ENCODE measurements around the gene RIT2. TPM values are rescaled to one million over a fixed set of nuclear protein-coding genes. Genes with fewer than 3 reads are reported as not detected.

RIT2 gene
- total RNA-seq, 1 donor from 2014 or later, result not detected

GRCh38 chr18:42752916-42753315 is 362.6 kb downstream of the RIT2 start:
- no peaks in the 10 kb centered on the region for H3K4me1 Mint-ChIP-seq (ENCODE audit: unreplicated experiment)
- no peaks in the 10 kb centered on the region for H3K9me3 Mint-ChIP-seq (ENCODE audit: unreplicated experiment)
- no peak overlapping the region for H3K4me3 Mint-ChIP-seq (ENCODE audit: unreplicated experiment)
- no peak for DNase-seq (ENCODE audit: low spot score)
- no peak overlapping the region for H3K27ac Mint-ChIP-seq (ENCODE audit: unreplicated experiment)
- no peaks in the 10 kb centered on the region for H3K36me3 Mint-ChIP-seq (ENCODE audit: low read depth, unreplicated experiment)
- TF ChIP-seq CTCF (IDR thresholded peaks at IDR 0.05; ENCODE audit: unreplicated experiment), result no peak
- H3K27me3 Mint-ChIP-seq (ENCODE audit: unreplicated experiment), result no peaks in the 10 kb centered on the region

GRCh38 chr18:42746794-42747193 is 368.7 kb downstream of the RIT2 start:
- Mint-ChIP-seq H3K36me3 (ENCODE audit: low read depth, unreplicated experiment) (no peaks in the 10 kb centered on the region), H3K4me3 (ENCODE audit: unreplicated experiment) (no peak overlapping the region), H3K9me3 (ENCODE audit: unreplicated experiment) (no peaks in the 10 kb centered on the region), H3K27ac (ENCODE audit: unreplicated experiment) (no peak overlapping the region), H3K4me1 (ENCODE audit: unreplicated experiment) (peaks cover 9% of the 10 kb centered on the region), H3K27me3 (ENCODE audit: unreplicated experiment) (peaks cover 4% of the 10 kb centered on the region)
- TF ChIP-seq CTCF (IDR thresholded peaks at IDR 0.05; ENCODE audit: unreplicated experiment), result no peak
- no peak for DNase-seq (ENCODE audit: low spot score)

GRCh38 chr18:42745931-42746330 is 369.6 kb downstream of the RIT2 start:
- H3K4me1 Mint-ChIP-seq (ENCODE audit: unreplicated experiment), result peaks cover 9% of the 10 kb centered on the region
- no peaks in the 10 kb centered on the region for H3K36me3 Mint-ChIP-seq (ENCODE audit: low read depth, unreplicated experiment)
- H3K4me3 Mint-ChIP-seq (ENCODE audit: unreplicated experiment), result no peak overlapping the region
- no peak overlapping the region for H3K27ac Mint-ChIP-seq (ENCODE audit: unreplicated experiment)
- H3K9me3 Mint-ChIP-seq (ENCODE audit: unreplicated experiment), result no peaks in the 10 kb centered on the region
- no peak for TF ChIP-seq CTCF (IDR thresholded peaks at IDR 0.05; ENCODE audit: unreplicated experiment)
- H3K27me3 Mint-ChIP-seq (ENCODE audit: unreplicated experiment), result peaks cover 4% of the 10 kb centered on the region
- DNase-seq (ENCODE audit: low spot score), result no peak

GRCh38 chr18:42745171-42745570 is 370.3 kb downstream of the RIT2 start:
- Mint-ChIP-seq H3K4me1 (ENCODE audit: unreplicated experiment) (peaks cover 9% of the 10 kb centered on the region), H3K27me3 (ENCODE audit: unreplicated experiment) (peaks cover 4% of the 10 kb centered on the region), H3K27ac (ENCODE audit: unreplicated experiment) (no peak overlapping the region)

More at GRCh38 chr18:42745171-42745570, 370.3 kb downstream of the RIT2 start:
- Mint-ChIP-seq H3K36me3 (ENCODE audit: low read depth, unreplicated experiment) (no peaks in the 10 kb centered on the region), H3K9me3 (ENCODE audit: unreplicated experiment) (no peaks in the 10 kb centered on the region), H3K4me3 (ENCODE audit: unreplicated experiment) (no peak overlapping the region)
- TF ChIP-seq CTCF (IDR thresholded peaks at IDR 0.05; ENCODE audit: unreplicated experiment), result no peak
- DNase-seq (ENCODE audit: low spot score), result no peak
